Superior temporal gyrus (tissue), 1 donor: ENCODE measurements around the gene MYOZ3.

Source experiments
- DNase-seq: peaks from one replicate; pipeline ENCODE4 v3.0.0-alpha.2; 2016; ENCODE audit errors: extremely low spot score

MYOZ3 gene

GRCh38 chr5:150626853-150627276 lies 34.2 kb upstream of the MYOZ3 start:
- DNase-seq, result no peak

- DNase-seq, result no peak
Measured at GRCh38 chr5:150627731-150628545, 33.1 kb upstream of the MYOZ3 start.

- DNase-seq, result no peak
Measured at GRCh38 chr5:150628936-150629485, 32.0 kb upstream of the MYOZ3 start.

- no peak for DNase-seq
Measured at GRCh38 chr5:150630016-150630415, 31.0 kb upstream of the MYOZ3 start.

- no peak for DNase-seq
Measured at GRCh38 chr5:150630461-150631325, 30.4 kb upstream of the MYOZ3 start.

- no peak for DNase-seq
Measured at GRCh38 chr5:150631326-150631701, 29.7 kb upstream of the MYOZ3 start.

GRCh38 chr5:150632305-150633160 lies 28.5 kb upstream of the MYOZ3 start:
- DNase-seq, result no peak

- DNase-seq, result no peak
Measured at GRCh38 chr5:150633429-150633828, 27.6 kb upstream of the MYOZ3 start.

- DNase-seq, result no peak
Measured at GRCh38 chr5:150636391-150637244, 24.4 kb upstream of the MYOZ3 start.

- no peak for DNase-seq
Measured at GRCh38 chr5:150637245-150638052, 23.6 kb upstream of the MYOZ3 start.

GRCh38 chr5:150638053-150638444 lies 23.0 kb upstream of the MYOZ3 start:
- DNase-seq, result no peak

GRCh38 chr5:150638488-150639376 lies 22.3 kb upstream of the MYOZ3 start:
- no peak for DNase-seq

GRCh38 chr5:150639377-150639692 lies 21.7 kb upstream of the MYOZ3 start:
- DNase-seq, result no peak

GRCh38 chr5:150639751-150640150 lies 21.3 kb upstream of the MYOZ3 start:
- DNase-seq, result no peak

GRCh38 chr5:150640311-150641005 lies 20.6 kb upstream of the MYOZ3 start, which contains the start of gene SYNPO:
Gene SYNPO, plus strand, starts transcription at chr5:150640660. Its CDS starts 7,616 bp downstream, at chr5:150648276.
- no peak for DNase-seq

- DNase-seq, result no peak
Measured at GRCh38 chr5:150641006-150641570, 20.0 kb upstream of the MYOZ3 start.

- DNase-seq, result no peak
Measured at GRCh38 chr5:150641824-150642566, 19.1 kb upstream of the MYOZ3 start.
